Sciatic nerve (tissue), 2 donors: ENCODE measurements around the gene IZUMO1. TPM values are rescaled to one million over a fixed set of nuclear protein-coding genes. Genes with fewer than 3 reads are reported as not detected.

Experiments
- ATAC-seq: fragments of 200-7000 bp; cut with Tn5 transposase; one replicate; pipeline ENCODE4 v1.9.1; 2020; ENCODE audit warnings: mild to moderate bottlenecking, moderate library complexity
- DNase-seq: peaks from one replicate; pipeline ENCODE4 v3.0.0-alpha.2; 2020; ENCODE audit warnings: low spot score
- intact Hi-C: fragments of 100-400 bp; cut with DNase I; formaldehyde crosslinking; loops from one replicate; pipeline ENCODE4 v1.14.2; 2022
- total RNA-seq: library from RNA; stranded (reverse); fragmentation: NEBNext Ultra II Directional; extraction: Animal tissue kit (Norgen Biotek cat#: 25700); gene quantifications from one replicate; pipeline ENCODE4 v1.2.1, GENCODE V29; 2021
- donor health status: DM: no; HTN: no; CAD: no.
- donor health status: DM: no; HTN: no; CAD: no.

IZUMO1 gene
- total RNA-seq, 1 donor from 2014 or later = 0.27 TPM

GRCh38 chr19:48760504-48761205 lies 13.9 kb upstream of the IZUMO1 start:
- intact Hi-C loops = no loop called here
- no peak for DNase-seq
- no peak for ATAC-seq

DNA sequence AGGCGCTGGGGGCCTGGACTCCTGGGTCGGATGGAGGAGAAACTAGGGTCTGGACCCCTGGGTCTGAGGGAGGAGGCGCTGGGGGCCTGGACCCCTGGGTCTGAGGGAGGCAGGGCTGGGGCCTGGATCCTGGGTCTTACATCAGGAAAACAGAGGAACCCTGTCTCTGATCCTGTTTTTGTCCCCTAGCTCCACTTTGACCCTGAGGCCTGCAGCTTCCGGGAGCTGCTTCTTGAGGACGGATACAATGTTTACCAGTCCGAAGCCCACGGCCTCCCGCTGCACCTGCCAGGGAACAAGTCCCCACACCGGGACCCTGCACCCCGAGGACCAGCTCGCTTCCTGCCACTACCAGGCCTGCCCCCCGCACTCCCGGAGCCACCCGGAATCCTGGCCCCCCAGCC lies 11.0 kb upstream of the IZUMO1 start:
- intact Hi-C loops = no loop called here
- no peak for DNase-seq

DNA sequence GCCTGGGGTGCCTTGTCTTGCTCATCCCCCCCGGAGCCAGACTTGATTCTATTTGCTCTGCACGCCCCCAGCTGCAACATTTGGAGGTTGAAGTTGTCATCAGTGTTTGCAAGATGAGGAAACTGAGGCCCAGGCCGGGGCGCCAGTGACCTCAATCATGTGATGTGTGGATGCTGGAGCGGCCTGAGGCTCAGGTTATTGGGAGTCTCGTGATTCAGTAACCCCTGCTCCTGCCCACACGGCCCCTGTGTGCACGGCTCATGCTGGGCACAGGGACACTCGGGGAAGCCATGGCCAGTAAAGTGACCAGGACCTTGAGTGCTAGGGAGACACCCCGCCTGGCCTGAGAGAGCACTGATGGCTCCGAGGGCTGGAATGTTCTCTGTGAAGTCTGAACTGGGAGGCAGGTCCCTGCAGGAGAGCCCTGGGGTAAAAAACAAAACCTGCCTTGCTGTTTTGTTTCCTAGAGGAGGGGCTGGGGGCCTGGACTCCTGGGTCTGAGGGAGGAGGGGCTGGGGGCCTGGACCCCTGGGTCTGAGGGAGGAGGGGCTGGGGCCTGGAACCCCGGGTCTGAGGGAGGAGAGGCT lies 10.5 kb upstream of the IZUMO1 start:
- DNase-seq (no peak), ATAC-seq (no peak)
- intact Hi-C loops = no loop called here

More for the DNA sequence above, 11.0 kb upstream of the IZUMO1 start:
- no peak for ATAC-seq

DNA sequence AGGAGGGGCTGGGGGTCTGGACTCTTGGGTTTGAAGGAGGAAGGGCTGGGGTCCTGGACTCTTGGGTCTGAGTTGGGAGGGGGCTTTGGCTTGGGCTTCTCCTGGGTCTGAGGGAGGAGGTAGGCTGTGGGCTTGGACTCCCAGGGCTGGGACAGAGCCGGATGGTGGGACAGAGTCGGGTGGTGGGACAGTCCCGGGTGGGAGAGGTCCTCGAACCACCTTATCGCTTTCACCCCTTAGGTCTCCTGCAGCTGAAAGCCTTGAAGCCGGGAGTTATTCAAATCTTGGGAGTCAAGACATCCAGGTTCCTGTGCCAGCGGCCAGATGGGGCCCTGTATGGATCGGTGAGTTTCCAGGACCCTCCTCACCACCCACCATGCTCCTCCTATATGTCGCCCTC lies 10.0 kb upstream of the IZUMO1 start:
- intact Hi-C loops = no loop called here
- DNase-seq (no peak), ATAC-seq (no peak)

- intact Hi-C loops = no loop called here
- DNase-seq = no peak
- ATAC-seq = no peak
These were observed 9.5 kb upstream of the IZUMO1 start for GRCh38 chr19:48756212-48756611.

DNA sequence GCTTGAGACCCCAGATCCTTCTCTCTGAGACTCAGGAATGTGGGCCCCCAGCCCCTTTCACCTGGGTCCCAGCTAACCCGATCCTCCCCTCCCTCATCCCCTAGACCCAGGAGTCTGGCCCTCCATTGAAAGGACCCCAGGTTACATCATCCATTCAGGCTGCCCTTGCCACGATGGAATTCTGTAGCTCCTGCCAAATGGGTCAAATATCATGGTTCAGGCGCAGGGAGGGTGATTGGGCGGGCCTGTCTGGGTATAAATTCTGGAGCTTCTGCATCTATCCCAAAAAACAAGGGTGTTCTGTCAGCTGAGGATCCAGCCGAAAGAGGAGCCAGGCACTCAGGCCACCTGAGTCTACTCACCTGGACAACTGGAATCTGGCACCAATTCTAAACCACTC lies 9.1 kb upstream of the IZUMO1 start:
- ATAC-seq (no peak), DNase-seq (no peak)
- intact Hi-C loops = no loop called here

- intact Hi-C loops = no loop called here
- no peak for DNase-seq
- no peak for ATAC-seq
These were observed 8.5 kb upstream of the IZUMO1 start, which contains the start of gene FGF21 for GRCh38 chr19:48755084-48755641. FGF21 (plus strand) TSS chr19:48755524; CDS start chr19:48756237, 713 bp downstream.

DNA sequence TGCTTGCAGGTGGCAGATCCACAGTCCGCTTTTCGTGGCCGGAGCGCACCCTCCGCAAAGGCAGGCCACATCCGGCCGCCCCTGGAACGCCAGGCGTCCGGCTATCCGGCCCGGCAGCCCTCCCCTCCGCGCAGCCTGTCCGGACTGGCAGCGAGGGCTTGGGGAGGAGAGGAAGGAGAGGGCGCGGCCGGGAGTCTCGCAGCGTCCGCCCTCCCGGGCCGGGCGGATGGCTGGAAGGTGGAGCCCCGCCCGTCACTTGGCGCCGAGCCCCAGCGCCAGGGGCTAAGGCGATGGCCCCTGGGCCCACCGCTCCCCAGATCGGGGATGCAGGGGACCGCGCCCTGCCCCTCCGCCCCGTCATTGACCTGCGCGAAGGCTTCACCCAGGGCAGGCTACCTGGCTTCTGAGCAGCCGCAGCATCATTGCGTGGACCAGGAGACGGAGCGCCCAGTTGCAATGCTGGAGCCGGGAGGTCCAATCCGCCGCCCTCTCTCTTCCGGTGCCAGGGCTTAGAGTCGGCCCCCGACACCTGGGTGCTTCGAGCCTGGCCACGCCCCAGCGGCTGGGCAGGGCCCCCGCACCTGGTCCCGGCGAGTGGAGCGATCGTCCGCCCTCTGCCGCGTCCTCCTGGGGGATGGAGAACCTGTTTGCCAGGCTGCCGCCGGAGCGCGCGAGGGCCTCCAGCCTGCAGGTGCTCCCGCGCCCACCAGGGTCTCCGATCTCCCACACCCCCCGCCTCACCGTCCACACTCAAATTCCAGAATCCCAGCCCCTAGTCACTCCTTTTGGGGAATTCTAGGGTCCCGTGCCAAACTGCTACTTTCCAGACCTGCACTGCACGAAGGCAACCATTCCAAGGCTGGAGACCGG lies 6.0 kb upstream of the IZUMO1 start, which contains the start of gene FUT1:
TSS of gene FUT1 (minus strand) at position 146 of the 870 bp plus-strand sequence. CDS start 1,360 bp downstream, outside the sequence.
- ATAC-seq (peak; percentile 69), DNase-seq (no peak)
- intact Hi-C loops = no loop called here

DNA sequence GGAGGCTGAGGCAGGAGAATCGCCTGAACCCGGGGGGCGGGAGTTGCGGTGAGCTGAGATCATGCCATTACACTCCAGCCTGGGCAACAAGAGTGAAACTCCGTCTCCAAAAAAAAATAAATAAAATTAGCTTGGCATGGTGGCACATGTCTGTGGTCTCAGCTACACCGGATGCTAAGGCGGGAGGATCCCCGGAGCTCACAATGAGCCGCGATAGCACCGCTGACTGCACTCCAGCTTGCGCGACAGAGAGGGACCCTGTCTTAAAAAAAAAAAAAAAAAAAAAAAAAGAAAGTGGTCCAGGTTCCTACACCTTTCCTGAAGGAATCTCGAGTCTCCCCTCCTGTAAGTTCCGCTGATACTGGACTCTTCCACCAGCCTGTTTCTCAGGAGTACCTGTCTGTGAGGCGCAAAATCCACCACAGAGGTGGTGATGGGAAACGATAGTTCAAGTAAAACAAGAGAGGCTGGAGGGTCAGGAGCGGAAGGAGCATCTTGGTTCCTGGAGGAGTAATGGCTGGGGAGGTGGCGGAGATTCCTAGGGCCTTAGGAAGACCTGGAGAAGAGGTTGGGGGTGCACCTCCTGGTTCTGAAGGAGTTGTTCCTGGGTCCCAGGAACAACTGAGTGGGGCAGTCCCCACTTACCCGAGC lies 5.3 kb upstream of the IZUMO1 start:
- DNase-seq = no peak
- ATAC-seq = no peak
- intact Hi-C loops = no loop called here

GRCh38 chr19:48750771-48751504 lies 4.2 kb upstream of the IZUMO1 start:
- no peak for DNase-seq
- no peak for ATAC-seq
- intact Hi-C loops = no loop called here

DNA sequence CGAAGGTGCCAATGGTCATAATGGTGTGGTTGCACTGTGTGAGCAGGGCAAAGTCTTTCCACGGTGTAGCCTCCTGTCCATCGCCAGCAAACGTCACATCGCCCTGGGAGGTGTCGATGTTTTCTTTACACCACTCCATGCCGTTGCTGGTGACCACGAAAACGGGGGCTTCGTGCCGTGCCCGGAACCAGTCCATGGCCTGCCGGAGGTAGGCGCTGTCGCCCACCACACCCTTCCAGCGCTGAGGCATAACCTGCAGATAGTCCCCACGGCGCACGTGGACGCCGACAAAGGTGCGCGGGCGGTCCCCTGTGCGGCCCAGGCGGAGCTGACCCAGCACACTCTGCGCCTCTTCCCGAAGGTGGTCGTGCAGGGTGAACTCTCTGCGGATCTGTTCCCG lies 3.6 kb upstream of the IZUMO1 start:
- DNase-seq = no peak
- no peak for ATAC-seq
- intact Hi-C loops = no loop called here

- intact Hi-C loops = no loop called here
- ATAC-seq = no peak
These were observed 3.0 kb upstream of the IZUMO1 start for GRCh38 chr19:48749571-48750198.

DNA sequence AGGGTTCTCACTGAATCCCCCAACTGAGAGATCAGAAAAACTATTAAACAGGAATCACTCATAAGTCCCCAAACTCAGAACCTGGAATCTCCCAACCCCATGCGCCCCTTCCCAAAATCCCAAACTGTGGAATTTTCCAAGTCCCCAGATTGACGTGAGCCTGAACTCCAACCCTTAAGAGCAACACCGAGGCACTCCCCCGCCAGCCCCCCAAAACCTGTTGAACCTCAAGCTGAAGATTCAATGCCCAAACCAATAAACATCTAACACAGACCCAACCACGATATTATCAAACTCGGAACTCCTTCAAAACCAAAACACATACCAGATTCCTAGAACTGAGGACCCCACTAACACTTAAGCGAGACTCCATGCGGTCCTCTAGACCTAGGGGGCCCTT lies 599 bp downstream of the IZUMO1 start:
- DNase-seq (no peak), ATAC-seq (no peak)
- intact Hi-C loops = no loop called here

More at GRCh38 chr19:48749571-48750198, 3.0 kb upstream of the IZUMO1 start:
- no peak for DNase-seq

DNA sequence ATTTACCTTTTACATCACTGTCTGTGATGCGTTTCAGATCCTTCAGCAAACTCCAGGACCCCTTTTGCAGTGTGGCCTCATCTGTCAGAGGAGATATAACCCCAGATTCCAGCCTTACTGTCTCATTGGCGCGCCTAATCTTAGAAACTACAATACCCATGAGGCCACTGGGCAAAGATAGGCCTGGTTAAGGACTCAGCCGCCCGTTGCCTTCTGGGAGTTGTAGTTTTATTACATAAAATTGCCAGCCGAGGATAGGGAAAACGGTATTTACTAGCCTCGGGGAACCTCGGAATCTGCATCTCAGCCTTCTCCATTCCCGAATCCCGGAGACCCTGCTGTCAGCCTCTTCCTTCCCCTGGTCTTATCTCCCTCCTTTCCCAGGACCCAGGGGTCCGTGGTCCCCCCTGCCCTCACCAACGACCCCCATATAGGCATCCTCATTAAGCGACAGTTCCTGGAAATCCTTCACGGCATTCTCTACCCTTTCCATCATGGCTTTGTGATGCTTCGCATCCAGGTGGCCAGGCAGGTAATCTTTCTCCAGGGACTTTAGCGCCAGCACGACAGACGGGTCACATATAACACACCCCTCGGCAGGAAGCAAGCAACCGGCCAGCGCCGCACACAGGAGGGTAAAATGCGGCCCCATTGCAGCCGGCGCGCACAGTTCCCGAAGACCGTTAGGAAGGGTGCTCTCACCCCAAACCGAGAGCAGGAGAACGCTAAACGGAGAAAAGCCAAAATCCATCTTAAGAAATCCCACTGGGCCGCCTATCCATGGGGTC lies 1.3 kb downstream of the IZUMO1 start:
- DNase-seq (no peak), ATAC-seq (peak; percentile 69)
- intact Hi-C loops = no loop called here

- intact Hi-C loops = no loop called here
- ATAC-seq (no peak), DNase-seq (no peak)
These were observed 4.6 kb downstream of the IZUMO1 start for GRCh38 chr19:48742096-48742495.

DNA sequence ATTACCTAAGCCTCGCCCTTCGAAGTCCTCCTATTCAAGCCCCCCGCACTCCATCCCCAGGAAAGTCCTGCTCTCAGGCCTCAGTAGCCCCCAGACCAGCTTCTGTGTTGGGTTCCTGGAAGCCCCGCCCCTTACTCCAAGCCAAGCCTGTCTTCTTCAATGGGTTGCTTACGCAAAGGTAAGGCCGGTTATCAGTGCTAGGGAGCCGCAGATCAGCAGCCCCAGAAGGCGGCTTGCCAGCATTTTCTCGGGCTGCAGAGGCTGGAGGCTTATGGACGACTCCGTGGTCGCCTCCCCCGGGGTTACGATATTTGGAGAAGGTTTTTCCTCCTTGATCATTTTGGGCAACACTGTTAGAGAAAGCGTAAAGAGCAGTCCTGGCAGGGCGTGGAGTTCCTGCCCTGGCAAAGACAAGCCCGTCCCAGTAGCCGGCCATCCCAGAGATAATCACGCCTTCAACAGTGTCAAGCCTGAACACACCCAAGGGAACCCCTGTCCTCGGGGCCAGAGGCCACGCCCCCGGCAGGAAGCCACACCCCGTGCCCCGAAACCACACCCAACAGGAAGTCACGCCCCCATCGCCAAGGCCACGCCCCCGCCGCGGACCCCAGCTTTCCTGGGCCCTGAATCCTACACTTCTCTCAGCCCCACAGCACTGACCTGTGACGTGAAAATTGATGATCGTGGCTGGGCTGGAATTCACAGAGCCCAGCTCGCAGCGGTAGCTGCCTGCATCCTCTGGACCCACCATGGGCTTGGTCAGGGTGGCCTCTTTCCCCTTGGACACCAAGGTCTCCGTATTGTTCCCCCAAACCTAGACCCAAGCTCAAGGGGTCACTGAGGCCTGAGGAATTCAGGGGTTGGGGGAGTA lies 5.3 kb downstream of the IZUMO1 start:
- intact Hi-C loops = no loop called here
- ATAC-seq = peak; percentile 16
- DNase-seq = no peak
